Suprapubic skin (tissue), 3 donors: Measurements from ENCODE around the gene IL36A.

Source experiments
- CTCF ChIP-seq, 2 donors: fragments of 200-600 bp in 1 of 2; fragments of 450-650 bp in 1 of 2; sonication (generic) in 1 of 2; IDR thresholded peaks; one replicate each; pipeline ENCODE4 v1.5.1; 2016 to 2019; ENCODE audit warnings: antibody characterized with exemption in 2 of 2, mild to moderate bottlenecking in 1 of 2, moderate library complexity in 1 of 2
- POLR2AphosphoS5 ChIP-seq, 3 donors: sonication (generic); formaldehyde crosslinking; IDR thresholded peaks; one replicate each; pipeline ENCODE4 v1.6.1; 2017; ENCODE audit warnings: antibody characterized with exemption in 3 of 3

- TF ChIP-seq CTCF (IDR thresholded peaks at IDR 0.05) (no peak), POLR2AphosphoS5 (IDR thresholded peaks at IDR 0.05) (no peak)
These were observed 27.7 kb upstream of the IL36A start, which contains the start of gene IL36G for GRCh38 chr2:112977559-112978056.
